ENCODE measurements around the gene RAB6B.

The RAB6B gene

GRCh38 chr3:133895208-133896001, at the start of gene RAB6B:
TSS of gene RAB6B (minus strand) at chr3:133895882. CDS start at chr3:133895466, 416 bp downstream.
- DNase-seq = no peak

GRCh38 chr3:133944641-133945380, 49.1 kb upstream of the RAB6B start:
- no peak for DNase-seq

GRCh38 chr3:133944181-133944580, 48.5 kb upstream of the RAB6B start:
- no peak for DNase-seq

- DNase-seq = no peak
These were observed 48.0 kb upstream of the RAB6B start for GRCh38 chr3:133943639-133944141.

GRCh38 chr3:133943031-133943535, 47.4 kb upstream of the RAB6B start:
- no peak for DNase-seq

- no peak for DNase-seq
These were observed 45.7 kb upstream of the RAB6B start for GRCh38 chr3:133941415-133941821.

GRCh38 chr3:133940536-133940935, 44.9 kb upstream of the RAB6B start:
- DNase-seq = no peak

GRCh38 chr3:133939463-133939835, 43.8 kb upstream of the RAB6B start:
- DNase-seq = no peak

GRCh38 chr3:133938770-133939462, 43.2 kb upstream of the RAB6B start:
- no peak for DNase-seq

GRCh38 chr3:133937756-133938601, 42.3 kb upstream of the RAB6B start:
- no peak for DNase-seq

- DNase-seq = no peak
These were observed 41.5 kb upstream of the RAB6B start for GRCh38 chr3:133937061-133937686.

GRCh38 chr3:133935843-133936769, 40.4 kb upstream of the RAB6B start:
- DNase-seq = no peak

GRCh38 chr3:133934996-133935842, 39.5 kb upstream of the RAB6B start:
- DNase-seq = no peak

- no peak for DNase-seq
These were observed 38.6 kb upstream of the RAB6B start for GRCh38 chr3:133934073-133934970.

- no peak for DNase-seq
These were observed 37.7 kb upstream of the RAB6B start for GRCh38 chr3:133933097-133934024.

GRCh38 chr3:133932009-133932408, 36.3 kb upstream of the RAB6B start:
- DNase-seq = no peak

- no peak for DNase-seq
These were observed 35.4 kb upstream of the RAB6B start for GRCh38 chr3:133931084-133931483.

All from stimulated activated CD4-positive, alpha-beta T cell treated with anti-CD3 and anti-CD28 coated beads, Interleukin-12 subunit alpha, Interleukin-12 subunit beta, amount 100 ng/mL, for 4 hours (primary cell).